IMR-90 (cell line): Measurements from ENCODE around the gene IFNLR1. TPM values are rescaled to one million over a fixed set of nuclear protein-coding genes. Genes with fewer than 3 reads are reported as not detected.

Experiments used
- ATAC-seq: fragments of 200-7000 bp; cut with Tn5 transposase; 2 replicates; pipeline ENCODE4 v1.9.1; 2020; ENCODE audit warnings: low read depth, mild to moderate bottlenecking, moderate library complexity
- BruUV-seq: library from RNA; stranded (reverse); fragments of 400-500 nt; replicated peaks from 2 replicates; lab custom pipeline; 2021; lab: Mats Ljungman, UMichigan
- CTCF ChIA-PET: fragments of 300-600 bp; formaldehyde crosslinking; extraction: SDS; loops from one replicate; lab custom pipeline; 2021; ENCODE audit warnings: antibody characterized with exemption; lab: Yijun Ruan, JAX
- POLR2A ChIA-PET: fragments of 300-600 bp; sonication (Branson Sonifier 250); formaldehyde crosslinking; loops from one replicate; lab custom pipeline; 2022; ENCODE audit warnings: antibody characterized with exemption; ENCODE audit not compliant: unreplicated experiment; lab: Charles Lee
- DNase-seq: peaks from one replicate; pipeline ENCODE4 v3.0.0; 2013
- H2AFZ ChIP-seq: replicated peaks from 2 replicates; pipeline ENCODE3; 2013; ENCODE audit warnings: low read length, mild to moderate bottlenecking; ENCODE audit not compliant: poor library complexity
- H2AK5ac ChIP-seq: 2 replicates; pipeline ENCODE4 v1.6.1; 2013; ENCODE audit warnings: low read depth, low read length, inconsistent platforms
- H2AK9ac ChIP-seq: replicated peaks from 2 replicates; pipeline ENCODE3; 2013; ENCODE audit warnings: mild to moderate bottlenecking, low read depth, low read length, moderate library complexity; ENCODE audit not compliant: poor library complexity
- H2BK120ac ChIP-seq: 2 replicates; pipeline ENCODE4 v1.6.1; 2013; ENCODE audit warnings: low read depth, low read length, inconsistent platforms
- H2BK15ac ChIP-seq: 3 replicates; pipeline ENCODE4 v1.6.1; 2013; ENCODE audit warnings: low read depth, low read length, inconsistent platforms
- H2BK20ac ChIP-seq: 2 replicates; pipeline ENCODE4 v1.6.1; 2013; ENCODE audit warnings: low read depth, mild to moderate bottlenecking, inconsistent platforms, low read length, moderate library complexity
- H2BK5ac ChIP-seq: 2 replicates; pipeline ENCODE4 v1.6.1; 2013; ENCODE audit warnings: mild to moderate bottlenecking, low read depth, low read length, inconsistent platforms; ENCODE audit not compliant: poor library complexity, severe bottlenecking
- H3K14ac ChIP-seq: replicated peaks from 2 replicates; pipeline ENCODE4 v1.6.1; 2013; ENCODE audit warnings: low read depth, low read length, inconsistent platforms
- H3K18ac ChIP-seq: 2 replicates; pipeline ENCODE4 v1.6.1; 2013; ENCODE audit warnings: low read depth, low read length, control low read depth
- H3K23ac ChIP-seq: 2 replicates; pipeline ENCODE4 v1.6.1; 2013; ENCODE audit warnings: low read depth, low read length, inconsistent platforms
- H3K27ac ChIP-seq: 2 replicates; pipeline ENCODE4 v1.5.1; 2013; ENCODE audit warnings: mild to moderate bottlenecking, control low read depth, low read length; ENCODE audit not compliant: insufficient read depth
- H3K27me3 ChIP-seq: 2 replicates; pipeline ENCODE4 v1.6.1; 2013; ENCODE audit warnings: low read length; ENCODE audit not compliant: control insufficient read depth, insufficient read depth
- H3K36me3 ChIP-seq: 2 replicates; pipeline ENCODE4 v1.6.1; 2013; ENCODE audit warnings: low read length, mixed read lengths; ENCODE audit not compliant: control insufficient read depth, insufficient read depth
- H3K4ac ChIP-seq: 2 replicates; pipeline ENCODE4 v1.6.1; 2013; ENCODE audit warnings: low read depth, low read length, inconsistent platforms
- H3K4me1 ChIP-seq: 2 replicates; pipeline ENCODE4 v1.6.1; 2013; ENCODE audit warnings: low read length, mixed read lengths; ENCODE audit not compliant: control insufficient read depth, insufficient read depth
- H3K4me2 ChIP-seq: 2 replicates; pipeline ENCODE4 v1.6.1; 2013; ENCODE audit warnings: low read depth, mild to moderate bottlenecking, control low read depth, low read length, moderate library complexity
- H3K4me3 ChIP-seq: 2 replicates; pipeline ENCODE4 v1.5.1; 2013; ENCODE audit warnings: low read depth, mild to moderate bottlenecking, control low read depth, low read length, moderate library complexity; ENCODE audit not compliant: insufficient read depth
- H3K56ac ChIP-seq: 2 replicates; pipeline ENCODE4 v1.6.1; 2013; ENCODE audit warnings: low read length, inconsistent platforms; ENCODE audit not compliant: insufficient read depth; ENCODE audit errors: extremely low read depth
- H3K79me1 ChIP-seq, 2 experiments: 2 replicates each; pipeline ENCODE4 v1.6.1; 2013; ENCODE audit warnings: low read length in 2 of 2, inconsistent platforms in 1 of 2, low read depth in 1 of 2
- H3K9ac ChIP-seq: 2 replicates; pipeline ENCODE4 v1.6.1; 2013; ENCODE audit warnings: low read depth, low read length, control low read depth
- H3K9me1 ChIP-seq: 2 replicates; pipeline ENCODE4 v1.6.1; 2013; ENCODE audit warnings: low read length, inconsistent platforms; ENCODE audit not compliant: insufficient read depth
- H3K9me3 ChIP-seq: 2 replicates; pipeline ENCODE4 v1.6.1; 2013; ENCODE audit warnings: low read length; ENCODE audit not compliant: control insufficient read depth, insufficient read depth
- H4K20me1 ChIP-seq: 2 replicates; pipeline ENCODE4 v1.6.1; 2013; ENCODE audit warnings: low read length, inconsistent platforms; ENCODE audit not compliant: insufficient read depth
- H4K5ac ChIP-seq: 2 replicates; pipeline ENCODE4 v1.6.1; 2013; ENCODE audit warnings: mild to moderate bottlenecking, low read depth, low read length, control low read depth
- H4K8ac ChIP-seq, 2 experiments: 2 replicates each; pipeline ENCODE4 v1.6.1; 2013; ENCODE audit warnings: low read depth in 2 of 2, low read length in 2 of 2, control low read depth in 1 of 2, inconsistent platforms in 1 of 2
- H4K91ac ChIP-seq: 2 replicates; pipeline ENCODE4 v1.6.1; 2013; ENCODE audit warnings: low read depth, low read length, inconsistent platforms; ENCODE audit not compliant: insufficient read depth
- NFE2L2 ChIP-seq: fragments of 150-350 bp; IDR thresholded peaks from 2 replicates; pipeline ENCODE4 v1.6.1; 2016; ENCODE audit warnings: low read depth, mild to moderate bottlenecking, low read length
- RCOR1 ChIP-seq: IDR thresholded peaks from 2 replicates; pipeline ENCODE4 v1.6.1; 2012; ENCODE audit warnings: mild to moderate bottlenecking, low read length, improper control_type of control experiment; ENCODE audit not compliant: insufficient replicate concordance
- SMC3 ChIP-seq: fragments of 150-350 bp; IDR thresholded peaks from 2 replicates; pipeline ENCODE4 v1.6.1; 2016; ENCODE audit warnings: low read depth, mild to moderate bottlenecking, antibody characterized with exemption, low read length, moderate library complexity
- WGBS, 2 experiments: methylation state at CpG; one replicate each; pipeline versions ENCODE4 v1.1.5 to v1.1.7; 2013; ENCODE audit warnings: missing lambda C conversion rate in 2 of 2; ENCODE audit not compliant: insufficient read length in 1 of 2; ENCODE audit errors: extremely low coverage in 2 of 2; 5-methylcytosine and 5-hydroxymethylcytosine counted together
- dilution Hi-C: fragments of 300-500 bp; cut with HindIII; formaldehyde crosslinking; loops from one replicate; pipeline ENCODE4 v1.14.3; 2018; ENCODE audit warnings: low sequenced_read_pairs; ENCODE audit not compliant: unreplicated experiment
- in situ Hi-C: fragments of 300-500 bp; cut with MboI; formaldehyde crosslinking; loops from 3 replicates; pipeline ENCODE4 v1.14.3; 2019; ENCODE audit warnings: low sequenced_read_pairs, inconsistent platforms, mixed read lengths
- intact Hi-C: fragments of 100-400 bp; cut with micrococcal nuclease; formaldehyde crosslinking; loops from 2 replicates; pipeline ENCODE4 v1.10.0; 2022
- polyA plus RNA-seq, 3 experiments: library from polyadenylated mRNA; depleted of rRNA; stranded (reverse); fragments of >200 nt; gene quantifications; 2 replicates each; pipeline ENCODE4 v1.2.3, GENCODE V29; 2012; ENCODE audit warnings: low replicate concordance in 1 of 3
- total RNA-seq: library from RNA; depleted of rRNA; stranded (reverse); fragments of >200 nt; gene quantifications from 2 replicates; pipeline ENCODE4 v1.2.3, GENCODE V29; 2012

Gene IFNLR1
- total and polyA plus RNA-seq, 2 of the 4 experiments (the other 2 are of a cell fraction): not detected

DNA sequence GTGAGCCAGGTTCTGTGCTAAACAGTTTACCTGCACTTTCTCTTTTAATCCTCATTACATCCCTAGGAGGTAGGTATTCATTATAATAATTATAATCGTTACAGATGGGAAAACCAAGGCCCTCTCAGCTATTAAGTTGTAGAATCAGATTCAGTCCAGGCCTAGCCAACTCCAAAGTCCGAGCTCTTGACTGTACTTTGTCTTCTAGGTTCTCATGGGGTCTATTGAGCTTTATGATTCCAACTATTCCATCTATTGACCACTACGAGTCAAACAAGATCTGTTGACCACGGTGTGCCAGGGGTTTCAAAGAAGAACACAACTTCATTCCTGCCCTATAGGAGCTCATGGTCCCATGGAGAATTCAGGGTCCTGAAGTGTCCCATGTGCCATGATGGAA is 2.0 kb downstream of the IFNLR1 start:
- dilution Hi-C loops (no loop called here), intact Hi-C loops (no loop called here), in situ Hi-C loops (no loop called here)
- H3K4me2 ChIP-seq: no peak overlapping the region
- TF ChIP-seq SMC3 (no peak), NFE2L2 (no peak), RCOR1 (no peak)
- H2BK15ac ChIP-seq: no peak overlapping the region
- H3K4me3 ChIP-seq: no peak overlapping the region
- no peak overlapping the region for H2AK9ac ChIP-seq
- no peaks in the 10 kb centered on the region for H3K36me3 ChIP-seq
- no peak overlapping the region for H3K9ac ChIP-seq
- no peak overlapping the region for H4K5ac ChIP-seq
- H2BK5ac ChIP-seq: no peak overlapping the region
- H3K56ac ChIP-seq: no peak overlapping the region
- H4K91ac ChIP-seq: no peak overlapping the region
- no peak overlapping the region for H3K14ac ChIP-seq
- ATAC-seq (no peak), DNase-seq (no peak)
- no peaks in the 10 kb centered on the region for H3K79me1 ChIP-seq
- H3K18ac ChIP-seq: no peak overlapping the region
- no peak overlapping the region for H3K4ac ChIP-seq
- no peak overlapping the region for H2AK5ac ChIP-seq
- H3K9me3 ChIP-seq: no peaks in the 10 kb centered on the region; the same call in 1 of the 2 replicates
- H3K23ac ChIP-seq: no peak overlapping the region
- peaks cover 2% of the 10 kb centered on the region; the same call in 1 of the 2 replicates for H3K4me1 ChIP-seq
- no peak overlapping the region for H2BK20ac ChIP-seq
- no CpG with 5 or more reads among the region's 4 CpGs for WGBS, 2 experiments
- H4K20me1 ChIP-seq: no peaks in the 10 kb centered on the region
- POLR2A ChIA-PET: no interaction called here
- H3K27ac ChIP-seq: no peak overlapping the region
- no peak overlapping the region for H2AFZ ChIP-seq
- H3K27me3 ChIP-seq: peaks cover 49% of the 10 kb centered on the region
- H3K9me1 ChIP-seq: no peaks in the 10 kb centered on the region; the same call in 1 of the 2 replicates
- BruUV-seq: no TSS peak
- CTCF ChIA-PET: interaction anchor here (1.8 kb wide), 1 partner anchor 13 kb away, joined by 4 read pairs; no protein-coding TSS in a partner anchor
- no peak overlapping the region for H2BK120ac ChIP-seq
- H4K8ac ChIP-seq: no peak overlapping the region
